ENCODE measurements around the gene C12orf50. TPM values are rescaled to one million over a fixed set of nuclear protein-coding genes. Genes with fewer than 3 reads are reported as not detected.

C12orf50 gene
- total and polyA plus RNA-seq, 9 of the 15 experiments (the other 6 are each of a cell fraction or from before 2014, with no cell fraction given), result 0.07 to 0.14 (median 0.11) TPM; not detected in 6

GRCh38 chr12:88035271-88035906, 6.2 kb upstream of the C12orf50 start (continued):
- TF ChIP-seq MYNN (IDR thresholded peaks at IDR 0.05) (no peak), MYNN (CRISPR knock-in tag; IDR thresholded peaks at IDR 0.05) (no peak), RFX1 (IDR thresholded peaks at IDR 0.05) (no peak), EP300 (IDR thresholded peaks at IDR 0.05; ENCODE audit: low read length) (0 out of 2 replicates have a peak, but pooled peaks have one; percentile 7), BHLHE40 (IDR thresholded peaks at IDR 0.05; ENCODE audit: low read length) (peak; percentile 74), CTBP1 (IDR thresholded peaks at IDR 0.05; ENCODE audit: borderline replicate concordance) (peak; percentile 72; the same call in 1 of the 2 replicates), MEIS2 (IDR thresholded peaks at IDR 0.05; ENCODE audit: partially characterized antibody) (no peak), GABPB1 (CRISPR knock-in tag; IDR thresholded peaks at IDR 0.05) (peak; percentile 81), NELFE (IDR thresholded peaks at IDR 0.05; ENCODE audit: insufficient read depth, insufficient read length) (no peak), NEUROD1 (IDR thresholded peaks at IDR 0.05; ENCODE audit: borderline replicate concordance, low read depth, low read length, partially characterized antibody) (no peak), SRF (CRISPR knock-in tag; IDR thresholded peaks at IDR 0.05) (peak in 1 of 2 experiments; percentile 23; a peak in 1 of 4 replicates), ZNF778 (CRISPR knock-in tag; IDR thresholded peaks at IDR 0.05) (no peak), ILK (tag; IDR thresholded peaks at IDR 0.05; ENCODE audit: borderline replicate concordance, low read depth) (no peak), TAF7 (tag; IDR thresholded peaks at IDR 0.05) (peak; percentile 34; the same call in 1 of the 2 replicates), SUPT5H (IDR thresholded peaks at IDR 0.05) (peak; percentile 94), CBFB (CRISPR knock-in tag; IDR thresholded peaks at IDR 0.05) (no peak), MAFK (IDR thresholded peaks at IDR 0.05; ENCODE audit: low read length) (no peak), AFF1 (IDR thresholded peaks at IDR 0.05; ENCODE audit: low read depth in 1 of 2, partially characterized antibody in 2 of 2) (peak; percentile 20 to 79), EHMT2 (IDR thresholded peaks at IDR 0.05) (no peak), TCFL5 (CRISPR knock-in tag; conservative IDR thresholded peaks at IDR 0.05) (no peak), CXXC5 (CRISPR knock-in tag; IDR thresholded peaks at IDR 0.05) (peak; percentile 88), POLR2A (conservative IDR thresholded peaks at IDR 0.05) (peak; percentile 95), GABPA (tag; conservative IDR thresholded peaks at IDR 0.05; ENCODE audit: low read depth) (peak; percentile 79), ETV1 (tag; conservative IDR thresholded peaks at IDR 0.05; ENCODE audit: low read depth) (no peak), ATF6 (CRISPR knock-in tag; IDR thresholded peaks at IDR 0.05) (0 out of 2 replicates have a peak, but pooled peaks have one; percentile 31), MEF2D (tag; conservative IDR thresholded peaks at IDR 0.05; ENCODE audit: low read depth) (no peak), RNF2 (IDR thresholded peaks at IDR 0.05) (peak; percentile 50; the same call in 1 of the 2 replicates)
